Mesenteric fat pad (tissue), 1 donor: ENCODE measurements around the gene TECTA. TPM values are rescaled to one million over a fixed set of nuclear protein-coding genes. Genes with fewer than 3 reads are reported as not detected.
"Not testable (repeated sequence)": the region's sequence is repeated elsewhere in the genome, so short reads cannot be mapped to it uniquely, and the experiment has no call there.

Experiments used
- DNase-seq: peaks from one replicate; pipeline ENCODE4 v3.0.0-alpha.2; 2020; ENCODE audit warnings: low spot score
- total RNA-seq: library from RNA; stranded (reverse); fragmentation: NEBNext Ultra II Directional; extraction: Animal tissue kit (Norgen Biotek cat#: 25700); gene quantifications from one replicate; pipeline ENCODE4 v1.2.1, GENCODE V29; 2021
- donor health status: DM: yes; HTN: yes; CAD: no.

Gene TECTA
- total RNA-seq, 1 donor from 2014 or later = 0.84 TPM

DNA sequence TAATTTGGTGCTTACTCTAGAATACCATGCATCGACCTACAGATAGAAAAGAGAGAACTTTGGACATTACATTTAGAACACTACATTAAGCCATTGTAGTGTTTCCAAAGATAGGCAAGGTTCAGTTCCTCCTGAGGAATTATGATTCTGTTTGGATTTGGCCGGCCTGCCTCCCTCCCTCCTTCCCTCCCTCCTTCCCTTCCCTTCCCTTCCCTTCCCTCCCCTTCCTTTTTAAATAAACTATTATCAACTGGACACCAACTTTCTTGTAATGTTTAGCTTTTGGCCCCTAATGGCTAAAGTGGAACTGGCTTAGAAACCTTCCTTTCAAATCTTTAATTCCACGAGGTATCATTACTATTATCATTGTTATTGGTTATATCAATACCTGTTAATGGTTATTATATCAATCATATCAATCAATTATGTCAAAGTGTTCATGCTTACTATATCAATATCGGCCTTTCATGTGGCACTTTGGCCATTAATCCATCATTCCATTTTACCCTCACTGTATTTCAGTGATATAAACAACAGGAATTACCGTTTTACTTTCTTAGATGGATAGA is 60.4 kb downstream of the TECTA start:
- no peak for DNase-seq

DNA sequence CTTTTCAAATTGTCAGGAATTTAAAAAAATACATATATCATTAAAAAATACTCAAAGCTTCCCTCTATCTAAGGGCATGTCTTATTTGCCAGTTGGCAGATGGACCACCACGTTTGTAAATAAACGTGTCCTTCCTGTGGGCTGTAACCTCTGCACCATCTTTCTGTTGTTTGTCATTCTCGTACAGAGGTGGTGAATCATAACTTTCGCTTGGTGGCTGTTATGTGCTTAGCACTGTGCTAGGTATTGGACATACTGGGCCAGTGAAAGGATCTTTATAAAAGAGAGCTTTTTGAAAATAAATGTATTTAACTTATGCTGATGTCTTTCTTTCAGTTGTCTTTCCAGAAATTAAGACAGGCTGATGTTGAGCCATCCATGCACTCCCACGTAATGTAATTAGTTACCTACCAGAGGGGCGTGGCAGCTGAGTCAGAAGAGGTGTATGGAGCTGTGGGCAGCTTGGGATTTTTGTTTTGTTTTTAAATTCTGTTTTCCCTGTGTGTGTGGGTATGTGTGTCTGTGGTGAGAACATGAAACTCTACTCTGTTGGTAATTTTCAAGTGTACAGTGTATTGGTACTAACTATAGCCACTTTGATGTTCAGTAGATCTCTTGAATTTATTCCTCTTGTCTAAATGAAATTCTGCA is 62.7 kb downstream of the TECTA start:
- no peak for DNase-seq

DNA sequence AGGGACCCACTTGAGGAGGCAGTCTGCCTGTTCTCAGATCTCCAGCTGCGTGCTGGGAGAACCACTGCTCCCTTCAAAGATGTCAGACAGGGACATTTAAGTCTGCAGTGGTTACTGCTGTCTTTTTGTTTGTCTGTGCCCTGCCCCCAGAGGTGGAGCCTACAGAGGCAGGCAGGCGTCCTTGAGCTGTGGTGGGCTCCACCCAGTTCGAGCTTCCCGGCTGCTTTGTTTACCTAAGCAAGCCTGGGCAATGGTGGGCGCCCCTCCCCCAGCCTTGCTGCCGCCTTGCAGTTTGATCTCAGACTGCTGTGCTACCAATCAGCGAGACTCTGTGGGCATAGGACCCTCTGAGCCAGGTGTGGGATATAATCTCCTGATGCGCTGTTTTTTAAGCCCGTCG is 76.6 kb downstream of the TECTA start:
- DNase-seq = not testable (repeated sequence)

DNA sequence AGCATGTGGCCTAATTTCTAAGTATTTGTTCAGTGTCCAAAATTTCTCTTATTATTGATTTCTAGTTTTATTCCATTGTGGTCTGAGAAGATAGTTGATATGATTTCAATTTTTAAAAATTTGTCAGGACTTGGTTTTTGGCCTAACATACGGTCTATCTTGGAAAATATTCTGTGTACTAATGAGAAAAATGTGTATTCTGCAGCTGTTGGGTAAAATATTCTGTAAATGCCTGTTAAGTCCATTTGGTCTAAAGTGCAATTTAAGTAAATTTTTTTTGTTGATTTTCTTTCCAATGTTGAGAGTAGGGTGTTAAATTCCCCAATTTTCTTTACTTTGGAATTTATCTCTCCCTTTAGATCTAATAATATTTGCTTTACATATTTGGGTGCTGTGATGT is 78.3 kb downstream of the TECTA start:
- no peak for DNase-seq

DNA sequence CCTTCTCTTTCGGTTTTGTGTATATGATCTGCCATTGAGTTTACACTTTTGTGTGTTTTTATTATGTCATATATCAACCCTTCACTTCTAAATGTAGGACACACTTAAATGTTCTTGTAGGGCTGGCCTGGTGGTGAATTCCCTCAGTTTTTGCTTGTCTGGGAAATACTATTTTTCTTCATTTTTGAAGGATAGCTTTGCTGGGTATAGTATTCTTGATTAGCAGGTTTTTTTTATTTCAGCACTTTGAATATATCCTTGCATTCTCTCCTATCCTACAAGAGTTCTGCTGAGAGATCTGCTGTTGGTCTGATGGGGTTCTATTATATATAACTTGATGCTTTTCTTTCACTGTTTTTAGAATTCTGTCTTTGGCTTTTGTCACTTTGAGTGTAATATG is 79.1 kb downstream of the TECTA start:
- no peak for DNase-seq

DNA sequence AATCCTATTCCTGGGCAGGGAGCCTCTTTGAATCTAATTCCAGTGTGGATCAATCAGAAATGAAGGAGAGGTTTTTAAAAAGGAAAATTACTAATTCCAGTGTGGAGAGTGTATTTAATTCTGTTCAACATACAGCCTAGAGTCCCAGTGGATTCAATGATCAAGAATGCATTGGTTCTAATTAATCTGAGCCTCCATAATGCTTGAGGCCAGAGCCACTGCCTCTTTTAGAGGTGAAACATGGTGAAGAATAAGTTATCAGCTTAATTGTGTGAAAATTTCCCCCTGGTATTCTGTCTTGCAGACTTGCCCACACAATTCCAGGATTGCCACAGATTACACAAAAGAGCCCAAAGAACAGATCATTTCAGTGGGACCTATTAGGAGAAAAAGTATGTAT is 87.7 kb downstream of the TECTA start:
- no peak for DNase-seq

DNA sequence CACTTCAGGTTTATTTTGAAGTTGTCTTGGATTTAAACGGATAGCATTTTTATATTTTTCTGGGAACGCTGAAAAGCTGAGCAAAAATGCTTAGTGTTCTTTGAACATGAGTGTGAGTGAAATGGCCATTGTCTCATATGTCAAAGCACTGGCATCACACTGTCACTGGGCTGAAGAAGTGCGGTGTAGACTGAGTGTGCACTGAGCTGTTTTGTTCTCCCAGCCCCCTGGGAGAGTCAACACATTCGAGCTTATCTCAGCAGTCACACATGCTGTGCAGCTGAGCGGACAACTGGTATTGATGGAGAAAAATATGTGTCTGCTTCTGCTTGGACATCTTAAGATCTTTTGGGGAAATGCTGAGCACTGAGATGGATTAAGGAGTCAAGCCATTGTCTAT is 90.8 kb downstream of the TECTA start:
- no peak for DNase-seq

DNA sequence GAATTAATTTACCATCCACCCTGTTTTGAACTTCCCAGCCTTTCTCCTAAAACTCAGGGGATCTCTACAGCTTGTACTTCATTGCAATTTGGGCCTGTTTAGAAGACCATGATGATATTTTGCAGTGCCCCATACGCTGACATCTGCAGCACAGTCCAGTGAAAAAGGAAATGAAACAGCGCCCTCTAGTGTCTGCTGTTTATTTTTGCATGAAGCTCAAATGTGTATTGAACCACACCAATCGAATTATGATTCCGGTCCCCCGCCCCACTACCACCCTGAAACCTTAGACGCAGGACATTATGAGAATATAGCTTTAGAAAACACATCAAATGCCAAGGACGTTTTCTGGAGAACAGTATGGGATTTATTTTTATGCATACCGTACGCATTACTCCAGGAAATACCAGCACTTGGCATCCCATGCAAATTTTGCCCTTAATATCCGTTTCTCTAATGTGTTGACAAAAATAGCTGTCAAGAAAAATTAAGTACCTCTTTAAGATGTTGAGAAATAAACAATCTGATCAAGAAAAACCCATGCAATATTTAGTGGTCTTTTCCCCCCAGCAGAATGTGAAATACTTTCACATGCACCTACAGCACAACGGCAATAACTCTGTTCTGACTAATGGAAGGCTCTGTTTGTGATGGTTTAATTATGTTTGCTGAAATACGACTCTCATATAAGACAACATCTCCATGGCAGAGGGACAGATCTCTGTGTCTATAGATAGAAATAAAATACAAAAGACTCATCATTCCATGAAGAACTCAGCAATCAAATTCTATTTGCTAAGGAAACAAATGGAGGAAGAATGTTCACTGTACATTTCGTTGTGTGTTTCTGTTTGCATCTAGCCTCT is 93.9 kb downstream of the TECTA start:
- DNase-seq = no peak

DNA sequence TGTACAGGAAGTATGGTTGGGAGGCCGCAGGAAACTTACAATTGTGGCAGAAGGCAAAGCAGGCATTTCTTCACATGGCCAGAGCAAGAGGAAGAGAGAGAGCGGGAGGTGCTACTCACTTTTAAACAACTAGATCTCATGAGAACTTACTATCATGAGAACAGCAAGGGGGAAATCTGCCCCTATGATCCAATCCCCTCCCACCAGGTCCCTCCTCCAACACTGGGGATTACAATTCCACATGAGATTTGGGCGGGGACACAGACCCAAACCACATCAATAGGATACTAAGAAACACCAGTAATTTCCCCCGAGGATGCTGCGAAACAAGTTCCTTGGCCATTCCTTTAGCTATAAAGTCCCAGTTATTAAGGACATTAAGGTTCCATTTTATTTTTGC is 97.4 kb downstream of the TECTA start:
- DNase-seq = no peak

DNA sequence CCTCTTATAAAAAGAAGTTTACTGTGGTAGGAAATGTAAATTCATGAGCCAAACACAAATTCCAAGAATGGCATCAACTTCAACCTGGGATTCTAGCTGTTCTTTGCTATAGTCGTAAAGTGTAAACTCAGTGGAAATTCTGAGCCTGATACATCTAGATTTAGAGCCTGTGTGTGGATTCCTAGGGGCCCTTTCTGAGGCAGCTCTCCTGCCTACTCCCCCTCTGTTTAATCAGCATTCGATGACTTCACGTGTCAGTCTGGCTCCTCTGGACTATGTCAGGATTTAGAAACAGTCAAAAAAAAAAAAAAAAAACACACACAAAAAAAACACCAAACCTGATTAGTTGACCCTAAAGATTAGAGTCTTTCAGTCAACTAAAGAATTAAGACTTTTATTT is 98.5 kb downstream of the TECTA start:
- DNase-seq = no peak

DNA sequence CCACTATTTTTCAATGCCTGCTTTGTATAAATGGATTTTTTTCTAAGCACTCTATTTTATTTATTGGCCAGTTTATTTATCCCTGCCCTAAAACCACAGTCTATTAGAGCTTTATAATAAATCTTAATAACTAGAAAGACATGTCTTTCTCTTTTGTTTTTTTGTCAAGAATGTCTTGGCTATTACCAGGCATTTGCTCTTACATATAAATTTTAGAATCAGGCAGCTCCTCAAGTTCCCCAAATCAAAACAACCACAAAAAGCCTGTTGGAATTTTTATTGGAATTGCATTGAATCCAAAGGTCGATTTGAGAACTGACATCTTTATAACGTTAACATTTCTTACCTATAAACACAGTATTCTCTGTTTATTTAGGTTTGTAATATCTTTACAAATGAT is 105.8 kb downstream of the TECTA start:
- no peak for DNase-seq

DNA sequence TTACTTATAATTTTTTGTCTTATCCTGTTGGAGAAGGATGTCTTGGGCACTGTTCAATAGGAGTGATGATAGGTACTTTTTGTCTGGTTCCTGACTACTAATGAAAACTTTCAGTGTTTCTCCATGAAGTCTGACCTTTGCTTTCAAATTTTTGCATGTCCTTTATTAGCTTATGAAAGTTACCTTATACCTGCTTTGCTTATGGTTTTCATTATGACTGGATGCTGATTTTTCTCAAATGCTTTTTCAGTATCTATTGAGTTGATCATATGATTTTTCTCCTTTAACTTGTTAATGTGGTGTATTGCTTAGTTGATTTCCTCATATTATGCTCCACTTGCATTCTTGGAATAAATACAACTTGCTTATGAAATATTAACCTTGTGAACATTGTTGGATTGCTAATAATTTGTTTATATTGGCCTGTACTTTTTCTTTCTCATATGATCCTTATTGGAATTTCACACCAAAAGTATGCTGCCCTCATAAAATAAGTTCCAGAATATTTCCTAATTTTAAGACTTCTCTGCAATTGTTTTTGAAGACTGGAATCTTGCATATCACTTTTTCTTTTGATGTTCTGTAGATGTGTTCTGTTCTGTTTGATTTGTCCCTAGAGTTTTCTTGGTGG is 106.6 kb downstream of the TECTA start:
- no peak for DNase-seq

DNA sequence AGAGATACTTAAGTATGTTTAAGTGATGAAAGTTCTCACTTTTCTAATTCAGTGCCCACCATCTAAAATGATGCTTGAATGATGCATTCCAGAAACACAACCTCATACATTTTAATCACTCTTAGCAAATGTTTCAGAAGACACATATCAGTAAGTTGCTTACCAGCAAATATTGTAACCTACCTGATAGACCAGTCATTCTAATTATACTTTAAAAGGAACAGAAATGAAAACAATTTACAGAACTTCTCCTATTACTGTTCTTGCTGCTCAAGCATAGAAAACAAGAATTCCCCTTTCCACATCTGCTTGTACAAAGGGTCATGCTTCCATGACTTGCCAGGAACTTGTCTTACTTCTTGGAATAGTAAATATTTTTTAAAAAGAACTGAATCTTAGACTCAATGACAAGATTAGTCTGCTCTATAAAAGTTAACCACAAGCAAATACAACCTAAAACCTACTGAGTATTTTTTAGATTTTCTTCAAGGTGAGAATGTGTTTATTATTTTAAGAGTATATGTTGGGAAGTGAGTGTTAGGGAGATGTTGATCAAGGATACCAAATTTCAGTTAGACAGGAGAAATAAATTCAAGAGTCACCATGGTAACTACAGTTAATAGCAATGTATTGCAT is 109.5 kb downstream of the TECTA start:
- DNase-seq = no peak

DNA sequence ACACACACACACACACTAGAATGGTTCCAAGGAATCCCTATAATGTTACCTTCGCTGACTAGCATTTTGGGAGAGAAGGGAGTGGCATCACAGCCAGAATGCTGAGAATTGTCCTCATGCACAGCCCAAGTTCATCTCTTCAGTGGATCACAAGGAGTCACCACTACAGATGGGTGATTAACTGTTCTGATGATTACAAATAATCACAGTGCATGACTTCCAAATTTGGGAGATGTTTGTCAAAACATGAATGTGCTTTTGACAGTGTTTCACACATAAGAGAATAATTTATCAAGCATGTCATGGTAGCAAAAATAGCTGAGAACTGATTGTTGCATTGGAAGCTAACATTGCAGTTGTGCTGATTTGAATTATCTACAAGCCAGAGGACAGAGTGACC is 110.6 kb downstream of the TECTA start:
- no peak for DNase-seq

DNA sequence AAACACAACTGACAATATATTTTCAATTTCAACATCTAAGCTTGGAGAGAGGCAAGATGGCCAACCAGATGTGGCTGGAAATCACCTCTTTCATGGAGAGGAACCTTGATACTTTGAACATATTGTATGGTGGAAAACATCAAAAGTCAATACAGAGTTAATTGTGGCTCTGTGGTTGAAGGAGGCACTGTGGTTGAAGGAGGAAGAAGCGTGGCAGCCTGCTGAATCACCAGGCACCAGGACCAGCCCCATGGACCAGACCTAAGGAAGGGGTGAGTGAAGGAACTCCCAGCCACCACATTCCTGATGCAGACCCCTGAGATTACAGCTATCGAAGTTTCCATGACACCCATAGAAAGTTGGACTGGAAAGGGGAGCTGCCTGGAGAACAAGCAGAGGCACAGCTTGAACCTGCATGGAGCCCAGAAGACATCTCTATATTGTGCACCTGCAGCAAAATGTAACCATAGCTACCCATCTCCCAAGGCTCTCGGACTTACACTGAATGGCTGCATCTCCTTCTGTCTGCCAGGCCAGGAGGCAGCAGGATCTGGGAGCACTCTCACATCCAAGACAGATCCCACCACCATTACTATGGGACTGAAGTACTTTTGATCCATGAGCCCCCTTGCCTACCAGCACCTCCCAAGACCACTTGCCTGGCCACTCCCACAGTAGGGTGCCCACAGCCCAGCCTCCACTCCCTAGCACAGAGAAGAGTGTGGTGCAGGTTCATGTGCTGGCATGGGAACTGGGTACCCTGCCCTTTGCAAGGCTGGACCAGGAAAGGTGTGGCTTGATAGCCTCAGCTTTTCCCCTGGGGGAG is 111.7 kb downstream of the TECTA start:
- no peak for DNase-seq

DNA sequence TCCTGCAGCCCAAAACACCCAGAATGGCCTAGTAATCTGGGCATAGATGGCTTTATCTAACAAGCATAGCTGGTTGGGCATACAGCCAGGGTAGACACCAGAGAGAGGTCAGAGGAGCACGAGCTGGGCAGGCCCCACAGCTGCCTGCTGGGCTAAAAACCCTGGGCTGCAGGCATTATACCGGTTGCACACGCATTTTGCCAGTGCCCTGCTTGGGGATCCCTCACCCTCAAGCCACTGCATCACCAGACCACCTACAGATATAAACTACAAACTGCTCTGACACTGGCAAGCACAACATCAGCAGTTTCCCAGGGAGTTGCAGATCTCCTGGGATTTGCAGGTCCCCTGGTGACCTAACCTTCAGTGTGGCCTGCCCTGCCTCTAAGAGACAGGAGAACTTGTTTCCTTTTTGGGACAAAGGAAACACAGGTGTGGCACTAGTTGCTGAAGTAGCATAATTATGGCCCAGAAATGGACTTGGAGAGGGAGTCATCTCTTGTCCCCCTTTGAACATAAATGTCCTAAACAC is 112.4 kb downstream of the TECTA start:
- DNase-seq = no peak

DNA sequence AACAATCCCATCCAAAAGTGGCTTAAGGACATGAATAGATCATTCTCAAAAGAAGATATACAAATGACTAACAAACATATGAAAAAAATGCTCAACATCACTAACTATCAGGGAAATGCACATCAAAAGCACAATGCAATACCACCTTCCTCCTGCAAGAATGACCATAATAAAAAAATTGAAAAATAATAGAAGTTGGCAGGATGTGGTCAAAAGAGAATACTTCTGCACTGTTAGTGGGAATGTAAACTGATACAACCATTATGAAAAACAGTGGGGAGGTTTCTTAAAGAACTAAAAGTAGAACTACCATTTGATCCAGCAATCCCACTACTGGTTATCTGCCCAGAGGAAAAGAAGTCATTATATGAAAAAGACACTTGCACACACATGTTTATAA is 113.8 kb downstream of the TECTA start:
- DNase-seq = no peak

DNA sequence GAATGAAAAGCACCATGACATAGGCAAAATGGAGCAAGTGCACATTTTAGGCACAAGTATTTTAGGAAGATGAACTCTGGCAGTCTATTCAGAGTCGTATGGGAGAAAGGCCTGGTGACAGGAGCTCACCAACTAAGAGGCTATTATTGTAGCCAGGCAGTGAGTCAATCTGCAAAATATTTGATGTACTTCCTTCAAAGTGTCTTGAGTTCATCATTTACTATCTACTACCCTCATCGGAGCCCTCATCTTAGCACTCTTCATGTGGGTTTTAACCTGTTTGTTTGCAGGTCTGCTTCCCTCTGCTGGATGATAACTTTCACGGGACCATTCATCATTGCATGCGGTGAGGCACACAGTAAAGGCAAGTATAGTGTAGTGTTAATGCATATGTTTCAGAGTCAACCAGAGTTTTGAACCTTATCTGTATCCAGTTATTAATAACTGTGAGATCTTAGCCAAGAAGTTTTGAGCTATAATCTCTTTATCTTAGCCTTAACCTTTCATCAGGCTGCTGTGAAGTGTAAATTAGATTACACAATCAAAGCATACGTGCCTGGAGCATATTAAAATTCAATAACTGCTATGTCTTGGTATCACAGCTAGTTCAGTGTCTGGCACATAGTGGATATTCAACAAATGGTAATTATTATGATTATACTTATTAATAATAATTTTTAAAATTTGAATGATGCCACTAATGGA is 120.6 kb downstream of the TECTA start:
- DNase-seq = no peak

DNA sequence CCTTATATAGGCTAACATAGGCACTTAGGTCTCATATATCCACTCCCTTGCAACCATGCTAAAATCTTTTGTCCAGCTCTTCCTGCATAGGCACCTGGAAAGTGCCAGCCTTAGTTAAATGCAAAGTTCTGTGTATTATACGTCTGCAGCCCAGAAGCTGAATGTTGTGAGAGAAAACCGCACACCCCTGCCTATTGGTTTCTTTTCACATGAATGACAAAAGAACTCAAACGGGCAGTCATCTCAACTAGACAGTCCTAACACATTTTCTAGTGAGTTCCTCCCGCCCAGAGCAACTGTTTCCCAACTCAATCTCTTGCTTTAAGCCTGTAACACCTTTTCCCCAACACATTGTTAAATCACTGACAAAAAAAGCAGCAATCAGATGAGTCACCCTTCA is 122.1 kb downstream of the TECTA start:
- DNase-seq = no peak

DNA sequence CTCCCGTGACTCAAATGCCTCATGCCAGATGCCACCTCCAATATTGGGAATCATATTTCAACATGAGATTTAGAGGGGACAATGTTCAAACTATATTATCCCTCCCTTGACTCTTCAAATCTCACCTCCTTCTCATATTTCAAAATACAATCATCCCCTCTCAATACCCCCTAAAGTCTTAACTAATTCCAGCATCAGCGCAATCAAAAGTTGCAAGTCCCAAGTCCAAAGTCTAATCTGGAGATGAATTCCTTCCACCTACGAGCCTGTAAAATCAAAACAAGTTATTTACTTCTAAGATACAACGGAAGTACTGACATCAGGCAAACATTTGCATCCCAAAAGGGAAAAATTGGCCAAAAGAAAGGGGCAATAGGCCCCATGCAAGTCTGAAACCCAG is 124.3 kb downstream of the TECTA start:
- no peak for DNase-seq
